ENCODE data around the gene RFNG.

The RFNG gene

DNA sequence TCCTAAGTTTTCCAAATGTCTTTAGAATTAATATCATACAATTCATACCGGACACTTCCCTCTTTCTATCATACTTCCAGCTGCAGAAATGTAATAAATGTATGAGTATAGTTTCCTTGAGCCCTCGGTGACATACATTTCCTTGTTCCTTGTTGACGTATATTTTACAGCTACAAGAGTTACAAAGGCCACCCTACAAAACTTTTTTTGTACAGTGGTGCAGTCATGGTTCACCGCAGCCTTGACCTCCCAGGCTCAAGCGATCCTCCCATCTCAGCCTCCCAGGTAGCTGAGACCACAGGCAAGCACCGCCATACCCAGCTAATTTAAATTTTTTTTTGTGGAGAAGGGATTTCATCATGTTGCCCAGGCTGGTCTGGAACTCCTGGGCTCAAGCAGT, 21.2 kb upstream of the RFNG start:
- POLR2A ChIA-PET, result interaction anchor here (0.7 to 1.4 kb wide), 2 partner anchors 12 to 13 kb away, joined by 3 read pairs; no protein-coding TSS in a partner anchor
- CTCF ChIA-PET, result interaction anchor here (1.3 kb wide), 1 partner anchor 43 kb away, joined by 3 read pairs; no protein-coding TSS in a partner anchor
- TF ChIP-seq, protein P1, sequence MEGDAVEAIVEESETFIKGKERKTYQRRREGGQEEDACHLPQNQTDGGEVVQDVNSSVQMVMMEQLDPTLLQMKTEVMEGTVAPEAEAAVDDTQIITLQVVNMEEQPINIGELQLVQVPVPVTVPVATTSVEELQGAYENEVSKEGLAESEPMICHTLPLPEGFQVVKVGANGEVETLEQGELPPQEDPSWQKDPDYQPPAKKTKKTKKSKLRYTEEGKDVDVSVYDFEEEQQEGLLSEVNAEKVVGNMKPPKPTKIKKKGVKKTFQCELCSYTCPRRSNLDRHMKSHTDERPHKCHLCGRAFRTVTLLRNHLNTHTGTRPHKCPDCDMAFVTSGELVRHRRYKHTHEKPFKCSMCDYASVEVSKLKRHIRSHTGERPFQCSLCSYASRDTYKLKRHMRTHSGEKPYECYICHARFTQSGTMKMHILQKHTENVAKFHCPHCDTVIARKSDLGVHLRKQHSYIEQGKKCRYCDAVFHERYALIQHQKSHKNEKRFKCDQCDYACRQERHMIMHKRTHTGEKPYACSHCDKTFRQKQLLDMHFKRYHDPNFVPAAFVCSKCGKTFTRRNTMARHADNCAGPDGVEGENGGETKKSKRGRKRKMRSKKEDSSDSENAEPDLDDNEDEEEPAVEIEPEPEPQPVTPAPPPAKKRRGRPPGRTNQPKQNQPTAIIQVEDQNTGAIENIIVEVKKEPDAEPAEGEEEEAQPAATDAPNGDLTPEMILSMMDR (IDR thresholded peaks at IDR 0.05; ENCODE audit: insufficient read depth, low read length, missing control alignments), result no peak
- H3K4me3 ChIP-seq (ENCODE audit: low read depth, low read length), result no peak overlapping the region
- DNase-seq (ENCODE audit: low read depth, low spot score), result no peak

DNA sequence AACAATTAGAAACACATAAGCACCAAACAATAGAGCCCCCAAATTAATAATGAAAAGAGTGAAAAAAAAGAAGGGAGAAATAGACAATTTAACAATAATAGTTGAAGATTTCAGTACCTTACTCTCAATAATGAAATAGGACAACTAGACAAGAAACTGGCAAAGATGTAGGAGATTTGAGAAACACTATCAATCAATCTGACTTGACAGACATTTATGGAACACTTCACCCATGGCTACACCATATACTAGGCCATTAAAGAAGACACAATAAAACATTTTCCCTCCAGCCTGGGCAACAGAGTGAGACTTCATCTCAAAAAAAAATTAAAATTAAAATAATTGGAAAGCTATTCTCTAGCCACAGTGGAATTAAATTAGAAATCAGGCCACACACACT, 19.0 kb upstream of the RFNG start:
- no peak for DNase-seq (ENCODE audit: low read depth, low spot score)
- ChIA-PET POLR2A (interaction anchor here (0.7 to 1.1 kb wide), 2 partner anchors 16 to 28 kb away, joined by 3 read pairs; partner anchors contain the start of gene FASN), CTCF (interaction anchor here (0.7 to 1.0 kb wide), 2 partner anchors 39 to 130 kb away, joined by 3 read pairs; no protein-coding TSS in a partner anchor)
- H3K4me3 ChIP-seq (ENCODE audit: low read depth, low read length), result no peak overlapping the region
- TF ChIP-seq, protein P1 (IDR thresholded peaks at IDR 0.05; ENCODE audit: insufficient read depth, low read length, missing control alignments), result no peak

DNA sequence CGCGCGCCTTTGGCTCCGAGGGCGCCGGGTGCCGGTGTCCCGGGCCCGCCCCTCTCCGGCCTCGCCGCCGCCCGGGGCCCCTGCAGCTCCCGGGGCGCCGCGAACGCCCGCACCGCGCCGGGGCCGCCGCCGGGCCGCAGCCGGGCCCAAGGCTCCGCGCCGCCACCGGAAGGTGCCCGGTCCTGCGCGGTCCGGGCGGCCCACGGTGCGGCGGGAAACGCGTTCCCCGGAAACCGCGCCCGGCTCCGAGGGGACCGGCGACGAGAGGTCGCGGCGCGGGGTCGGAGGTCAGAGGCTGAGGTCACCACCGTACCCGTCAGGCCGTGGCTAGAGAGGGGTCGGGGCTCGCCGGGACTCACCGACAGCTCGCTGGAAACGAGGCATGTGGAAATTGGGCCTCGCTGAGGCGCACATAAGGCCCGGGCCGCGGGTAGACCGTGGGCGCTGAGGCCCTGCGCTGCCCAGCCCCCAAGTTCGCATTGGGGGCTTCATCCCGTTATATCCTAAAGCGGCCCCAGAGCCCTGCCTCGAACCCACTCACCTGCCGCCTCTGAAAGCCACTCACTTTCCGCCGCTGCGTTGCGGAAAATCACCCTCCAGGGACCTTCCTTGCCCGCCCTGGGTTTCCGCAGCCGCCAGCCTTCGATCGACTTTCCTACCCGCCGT, 14.2 kb upstream of the RFNG start, which contains the start of gene DUS1L:
DUS1L (minus strand) TSS at position 167 of the 666 bp plus-strand sequence. CDS start 745 bp downstream, outside the sequence.
- peak within 1 kb of the TSS; percentile 73 for H3K4me3 ChIP-seq (ENCODE audit: low read depth, low read length)
- ChIA-PET CTCF (interaction anchor here (1.1 to 2.2 kb wide), 4 partner anchors 10 to 34 kb away, joined by 3 to 7 read pairs (median 4); partner anchors contain the start of genes DCXR and RAC3), POLR2A (interaction anchor here (0.7 to 1.3 kb wide), 2 partner anchors 14 to 30 kb away, joined by 3 read pairs; no protein-coding TSS in a partner anchor)
- TF ChIP-seq, protein P1 (IDR thresholded peaks at IDR 0.05; ENCODE audit: insufficient read depth, low read length, missing control alignments), result no peak
- no peak for DNase-seq (ENCODE audit: low read depth, low spot score)

DNA sequence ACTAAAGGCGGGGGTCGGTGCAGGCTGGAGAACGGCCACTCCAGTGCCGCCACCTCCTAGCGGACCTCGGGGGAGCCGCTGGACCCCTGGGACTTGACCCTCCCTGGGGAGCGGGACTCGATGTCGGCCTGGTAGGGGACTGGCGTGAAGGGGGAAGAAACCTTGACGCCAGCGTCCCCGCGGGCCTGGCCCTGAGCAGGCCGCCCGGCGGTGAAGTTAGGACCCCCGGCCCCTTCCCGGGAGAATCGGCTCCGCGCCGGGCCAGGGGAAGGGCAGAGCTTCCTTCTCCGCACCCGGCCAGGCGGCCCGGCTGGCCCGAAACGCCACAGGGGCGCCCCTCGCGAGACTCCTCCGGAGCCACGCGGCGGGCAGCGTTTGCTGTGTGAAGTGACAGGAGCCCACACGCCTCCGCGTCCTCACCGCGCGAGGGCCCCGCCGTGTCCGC, 13.6 kb upstream of the RFNG start:
- ChIA-PET CTCF (interaction anchor here (1.1 to 3.9 kb wide), 3 partner anchors 11 to 106 kb away, joined by 4 to 12 read pairs (median 7); partner anchors contain the start of gene RAC3), POLR2A (interaction anchor here (0.7 to 1.1 kb wide), 2 partner anchors 14 to 28 kb away, joined by 3 to 5 read pairs; partner anchors contain the start of gene DCXR)
- TF ChIP-seq, protein P1 (IDR thresholded peaks at IDR 0.05; ENCODE audit: insufficient read depth, low read length, missing control alignments), result no peak

DNA sequence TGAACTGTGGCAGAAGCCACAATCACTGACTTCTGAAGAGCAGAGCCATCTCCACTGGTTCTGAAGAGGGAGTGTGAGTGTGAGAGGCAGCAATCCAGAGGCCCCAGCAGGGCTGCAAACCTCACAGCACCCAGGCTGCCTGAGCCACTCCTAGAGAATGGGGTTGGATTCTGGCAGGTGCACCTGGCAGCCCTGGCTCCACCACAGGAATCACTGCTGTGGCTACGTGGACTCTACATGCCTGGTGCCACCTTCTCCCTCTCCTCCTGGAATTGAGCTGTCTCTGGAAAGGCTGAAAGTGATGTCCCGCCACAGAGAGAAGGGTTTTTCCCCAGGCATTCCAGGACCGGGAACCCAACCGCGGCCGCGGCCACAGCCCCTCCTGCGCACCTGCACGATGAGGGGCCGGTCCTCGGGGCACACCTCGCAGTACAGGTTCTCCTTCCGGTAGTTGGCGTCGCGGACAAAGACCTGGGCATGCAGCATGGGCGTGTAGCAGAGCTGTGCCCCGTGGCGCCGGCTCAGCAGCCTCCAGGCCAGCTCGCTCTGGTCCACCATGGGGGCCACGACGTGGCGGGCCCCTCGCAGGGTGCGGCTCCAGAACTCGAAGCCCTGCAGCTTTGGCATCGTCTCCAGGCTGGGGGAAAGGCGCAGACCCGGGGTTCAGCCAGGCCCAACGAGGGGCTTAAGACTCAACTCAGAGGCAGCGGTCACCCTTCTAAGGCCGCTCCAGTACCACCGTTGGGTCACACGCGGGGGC, 13.0 kb upstream of the RFNG start:
- no peak for DNase-seq (ENCODE audit: low read depth, low spot score)
- ChIA-PET CTCF (interaction anchor here (1.1 to 3.9 kb wide), 3 partner anchors 10 to 105 kb away, joined by 4 to 12 read pairs (median 7); partner anchors contain the start of gene RAC3), POLR2A (interaction anchor here (0.7 to 1.2 kb wide), 3 partner anchors 11 to 27 kb away, joined by 3 to 5 read pairs (median 4); partner anchors contain the start of gene DCXR)
- peak overlapping the region; percentile 73 for H3K4me3 ChIP-seq (ENCODE audit: low read depth, low read length)
- TF ChIP-seq, protein P1 (IDR thresholded peaks at IDR 0.05; ENCODE audit: insufficient read depth, low read length, missing control alignments), result no peak

More for the DNA sequence above, 13.6 kb upstream of the RFNG start:
- no peak for DNase-seq (ENCODE audit: low read depth, low spot score)
- peak overlapping the region; percentile 73 for H3K4me3 ChIP-seq (ENCODE audit: low read depth, low read length)
